ENCODE data around the gene METTL16.
A peak's percentile ranks its signal among the peaks of the same experiment; 100 is the strongest.

The METTL16 gene

DNA sequence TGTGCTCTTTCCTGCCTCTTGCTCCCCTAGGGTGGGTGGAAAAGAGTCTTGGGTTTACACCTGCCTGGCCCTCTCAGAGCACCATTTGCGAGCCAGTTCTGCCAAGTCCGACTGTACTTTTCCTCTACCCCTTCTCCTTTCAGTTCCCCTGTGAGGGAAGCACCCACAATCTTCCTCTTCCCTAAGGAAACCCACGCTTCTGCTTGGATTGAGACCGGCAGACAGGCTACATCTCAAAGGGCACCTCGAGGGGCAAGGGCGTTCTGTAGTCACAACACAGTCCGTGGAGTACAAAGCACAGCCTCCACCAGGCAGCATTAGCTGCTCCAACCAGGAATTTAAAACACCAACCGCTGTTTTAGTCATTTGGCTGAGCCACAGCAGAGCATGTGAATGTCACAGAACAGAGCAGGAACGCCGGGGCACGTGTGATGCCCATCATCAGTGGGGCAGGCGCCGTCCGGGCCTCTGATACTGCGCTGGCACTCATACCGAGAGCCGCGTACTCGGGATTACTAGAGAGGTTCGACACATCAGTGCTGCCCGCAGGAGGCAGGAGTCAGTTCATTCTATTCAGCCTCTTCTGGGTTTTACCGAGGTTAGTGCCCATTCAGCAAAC is 97.1 kb downstream of the METTL16 start:
- DNase-seq (ENCODE audit: low spot score): no peak

DNA sequence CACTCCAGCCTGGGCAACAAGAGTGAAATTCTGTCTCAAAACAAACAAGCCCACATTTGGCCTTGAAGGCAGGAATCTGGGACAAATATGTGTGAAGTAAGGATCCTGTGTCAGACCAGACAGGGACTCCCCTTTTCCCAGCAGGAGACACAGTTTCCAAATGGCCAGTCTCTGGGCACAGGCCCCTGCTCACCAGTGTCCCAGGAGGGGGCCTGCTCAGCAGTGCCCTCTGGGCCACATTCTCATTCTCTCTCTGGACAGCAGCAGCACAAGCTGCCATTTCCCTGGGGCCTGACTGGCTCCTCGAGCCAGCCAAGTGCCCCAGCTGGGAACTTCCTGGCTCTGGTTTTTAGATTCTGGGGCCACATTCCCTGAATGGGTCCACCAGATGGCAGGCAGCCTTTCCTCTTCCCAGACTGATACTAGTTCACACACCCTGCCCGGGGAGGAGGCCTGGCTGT is 99.1 kb downstream of the METTL16 start:
- DNase-seq (ENCODE audit: low spot score): peak; percentile 70

DNA sequence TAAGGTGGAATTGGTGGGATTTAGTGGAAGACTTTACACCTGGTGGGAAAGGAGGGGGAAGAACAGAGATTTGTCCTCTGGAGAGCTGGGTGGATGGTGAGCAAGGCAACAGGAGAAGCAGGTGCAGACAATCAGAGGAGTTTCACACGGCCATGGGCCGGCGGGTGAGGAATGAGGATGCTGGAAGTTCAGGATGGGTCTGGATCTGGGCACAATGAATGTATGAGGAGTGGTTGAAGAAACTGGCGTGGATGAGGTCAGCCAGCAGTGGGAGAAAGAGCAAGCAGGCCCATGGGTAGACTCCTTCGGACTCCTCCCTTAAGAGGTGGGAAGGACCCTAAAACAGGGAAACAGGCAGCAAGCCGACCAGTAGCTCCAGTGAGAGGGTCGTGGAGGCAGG is 100.7 kb downstream of the METTL16 start:
- DNase-seq (ENCODE audit: low spot score): no peak

DNA sequence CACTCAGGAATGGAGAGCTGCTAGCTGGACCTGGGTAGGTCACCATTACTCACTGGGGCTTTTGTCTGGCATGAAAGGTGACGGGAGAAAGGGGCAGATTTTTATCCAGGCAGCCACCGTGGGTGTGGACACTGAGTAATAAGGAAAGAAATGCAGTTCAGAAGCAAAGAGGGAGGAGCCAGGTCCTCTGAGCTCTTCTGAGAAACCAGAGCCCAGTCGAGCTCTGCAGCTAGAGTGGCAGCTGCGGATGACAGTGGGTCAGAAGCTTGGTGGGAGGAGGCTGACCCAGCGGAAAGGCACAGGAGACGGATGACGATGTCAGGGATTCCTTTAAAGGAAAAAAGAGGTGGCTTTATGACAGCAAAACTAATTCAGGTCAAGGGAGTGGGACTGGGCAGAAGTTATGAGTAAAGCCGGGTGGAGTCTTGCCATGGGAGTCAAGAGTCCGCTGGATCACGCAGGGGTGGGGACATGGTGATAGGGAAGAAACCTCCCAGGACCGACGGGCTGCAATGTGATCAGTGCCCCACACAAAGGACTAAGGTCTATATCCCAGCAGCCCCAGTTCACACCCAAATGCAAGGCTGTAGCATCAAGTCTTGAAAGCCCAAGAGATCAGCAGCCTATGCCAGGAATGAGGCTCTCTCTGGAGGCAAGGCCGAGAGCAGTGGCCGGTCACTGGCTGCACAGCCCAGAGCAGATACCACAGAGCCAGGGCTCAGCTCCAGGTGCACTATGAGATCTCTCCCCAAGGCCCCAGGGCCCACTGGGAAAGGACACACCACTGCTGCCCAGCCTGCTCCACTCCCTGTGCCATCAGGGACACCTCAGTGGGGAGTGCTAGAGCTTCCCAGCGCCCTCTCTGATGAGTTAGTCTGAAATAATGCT is 104.5 kb downstream of the METTL16 start:
- peak; percentile 85 for DNase-seq (ENCODE audit: low spot score)

DNA sequence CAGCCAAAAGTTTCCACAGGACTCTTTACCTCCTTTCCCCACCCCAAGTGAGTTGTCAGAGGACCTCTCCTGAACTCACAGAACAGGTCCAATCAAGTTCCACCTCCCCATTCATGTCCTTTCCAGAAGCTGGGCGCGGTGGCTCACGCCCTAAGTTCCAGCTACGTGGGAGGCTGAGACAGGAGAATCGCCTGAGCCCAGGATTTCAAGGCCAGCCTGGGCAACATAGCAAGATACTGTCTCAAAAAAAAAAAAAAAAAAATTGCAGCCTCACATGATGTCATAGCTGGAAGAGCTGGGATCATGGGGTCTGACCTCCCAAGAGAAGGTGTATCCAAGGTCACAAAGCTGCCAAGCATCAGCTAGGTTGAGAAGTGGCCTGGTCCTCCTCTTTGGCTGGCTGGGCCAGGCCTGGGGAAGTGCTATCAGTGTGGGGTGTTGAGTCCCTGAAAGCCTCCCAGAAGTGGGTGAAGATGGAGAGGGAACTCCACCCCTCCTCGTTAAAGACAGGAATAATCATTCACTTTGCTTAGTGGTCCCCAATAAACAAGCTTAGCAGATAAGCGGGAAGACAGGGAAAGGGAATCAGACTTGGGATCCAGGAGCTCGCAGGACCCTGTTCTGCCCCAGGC is 105.3 kb downstream of the METTL16 start:
- DNase-seq (ENCODE audit: low spot score): no peak

DNA sequence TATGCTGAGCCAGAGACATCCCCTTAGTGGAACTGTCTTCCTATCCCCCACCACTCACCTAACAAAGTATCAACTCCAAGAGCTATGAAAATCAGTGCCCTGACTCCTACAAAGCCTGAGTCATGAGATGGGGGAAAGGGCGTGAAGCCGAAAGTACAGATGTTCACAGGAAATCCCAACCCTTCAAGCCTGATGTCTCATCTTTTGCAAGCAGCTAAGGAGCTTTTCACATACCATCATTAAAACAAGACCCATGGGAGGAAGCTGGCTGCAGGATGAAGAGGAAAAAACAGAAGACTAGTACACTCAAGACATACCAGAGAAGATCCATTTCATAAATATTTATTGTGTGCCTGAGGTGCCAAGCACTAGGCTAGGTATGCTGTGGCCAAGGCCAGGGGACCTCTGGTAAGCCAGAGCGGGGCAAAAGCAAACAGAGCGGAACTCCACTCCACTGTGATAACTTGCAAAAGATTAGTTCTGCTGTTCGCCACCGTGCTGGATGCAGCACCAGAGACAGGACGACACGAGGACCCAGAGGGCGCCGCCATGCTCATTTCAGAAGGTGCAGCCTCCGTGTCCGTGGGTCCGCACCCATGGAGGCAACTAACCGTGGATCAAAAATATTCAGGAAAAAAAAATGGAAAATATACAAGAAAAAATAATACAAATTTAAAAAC is 106.3 kb downstream of the METTL16 start:
- DNase-seq (ENCODE audit: low spot score): peak; percentile 71

DNA sequence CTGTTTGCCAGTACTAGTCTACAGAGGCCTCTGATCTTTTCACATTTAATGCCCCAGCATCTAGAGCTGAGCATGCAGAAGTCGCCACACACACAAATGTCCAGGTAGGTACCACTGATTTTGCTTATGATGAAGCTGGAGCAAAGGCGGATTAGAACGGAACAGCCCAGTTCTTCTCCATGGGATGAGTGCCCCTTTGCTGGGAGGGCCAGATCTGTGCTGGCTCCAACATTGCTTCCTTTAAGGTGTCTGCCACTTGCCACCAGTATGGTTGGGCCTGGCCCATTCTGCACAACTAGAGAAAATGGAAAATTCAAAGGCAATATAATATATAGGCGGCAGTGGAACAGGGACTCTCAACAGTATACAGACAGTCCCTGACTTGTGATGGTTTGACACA is 108.6 kb downstream of the METTL16 start:
- no peak for DNase-seq (ENCODE audit: low spot score)

DNA sequence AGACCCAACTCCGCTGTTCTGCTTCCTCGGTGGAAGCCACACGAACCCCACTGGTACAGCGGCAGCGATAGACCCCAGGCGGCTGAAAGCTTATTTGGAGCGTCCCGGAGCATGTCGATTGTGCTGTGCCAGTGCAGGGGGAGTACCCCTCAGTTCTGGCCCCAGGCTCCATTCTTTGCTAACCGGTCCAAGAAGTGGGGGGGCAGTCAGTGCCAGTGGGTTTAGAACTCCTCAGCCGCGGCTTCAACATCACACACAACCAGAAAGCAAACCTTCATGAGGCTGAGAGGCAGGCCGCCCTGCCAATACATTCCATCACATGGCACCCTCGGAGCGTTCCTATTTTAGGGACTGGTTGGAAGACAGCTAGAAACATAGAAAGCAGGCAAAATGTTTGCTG is 109.1 kb downstream of the METTL16 start:
- no peak for DNase-seq (ENCODE audit: low spot score)

DNA sequence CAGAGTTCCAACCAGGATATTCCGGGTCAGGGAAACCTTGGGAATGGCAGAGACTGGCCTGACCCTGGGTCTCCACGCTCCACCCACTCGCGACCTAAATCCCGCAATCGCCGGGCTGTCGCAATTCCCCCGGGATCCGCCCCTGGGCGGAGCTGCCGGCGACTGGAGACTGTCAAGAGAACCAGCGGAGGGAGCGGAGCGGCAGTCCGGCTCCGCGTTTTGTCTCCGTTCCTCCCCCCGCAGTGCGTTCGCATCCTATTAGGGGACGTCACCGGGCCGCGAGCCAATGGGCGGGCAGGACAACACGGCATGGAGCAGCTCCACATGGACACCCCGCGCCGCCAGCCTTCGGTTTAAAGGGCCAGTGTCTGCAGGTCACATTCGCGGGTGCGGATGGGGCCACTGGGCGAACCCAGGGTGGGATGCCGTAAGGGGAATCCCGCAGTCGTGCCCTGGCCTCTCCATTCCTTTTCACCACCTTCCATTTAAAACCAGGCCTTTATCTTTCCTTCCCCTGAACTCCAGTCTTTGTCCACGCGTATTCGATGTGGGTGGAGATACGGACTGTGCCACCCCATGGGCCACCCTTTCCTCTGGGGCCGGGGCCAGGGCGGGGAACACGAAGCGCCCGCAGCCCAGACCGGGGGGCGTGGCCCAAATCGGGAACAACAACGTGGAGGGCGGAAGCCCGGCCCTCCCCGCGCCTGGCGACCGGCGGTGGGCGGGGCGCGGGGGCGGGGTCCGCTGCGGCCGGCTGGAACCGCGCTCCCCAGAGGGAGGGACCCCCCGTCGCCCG is 110.1 kb downstream of the METTL16 start:
- peak; percentile 97 for DNase-seq (ENCODE audit: low spot score)

DNA sequence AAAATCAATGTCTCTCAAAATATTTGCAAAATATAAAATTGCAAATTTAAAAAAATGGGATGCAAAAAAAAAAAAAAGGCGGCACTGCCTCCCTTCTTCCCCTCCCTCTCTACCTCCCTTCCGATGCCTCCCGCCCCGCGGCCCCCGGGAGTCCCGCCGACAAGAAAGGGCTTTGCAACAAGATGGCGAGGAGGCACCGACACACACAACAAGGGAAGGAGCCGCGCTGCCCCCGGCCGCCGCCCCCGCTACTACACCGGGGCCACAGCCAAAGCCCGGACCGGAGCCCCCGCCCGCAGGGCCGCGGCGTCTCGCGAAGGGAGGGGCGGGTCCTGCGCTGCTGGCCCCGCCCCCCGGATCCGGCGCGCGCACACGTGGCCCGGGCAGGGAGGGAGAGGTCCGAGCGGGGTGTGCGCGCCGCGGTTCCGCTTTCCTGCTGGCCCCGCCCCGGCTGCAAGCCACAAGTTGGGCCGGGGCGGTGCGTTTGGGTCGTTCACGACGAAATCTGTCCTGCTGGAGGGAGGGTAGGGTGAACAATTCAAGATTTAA is 110.7 kb downstream of the METTL16 start, which contains the start of gene MNT:
TSS of gene MNT (minus strand) at position 184 of the 549 bp plus-strand sequence. CDS start 348 bp downstream, outside the sequence.
- DNase-seq (ENCODE audit: low spot score): peak; percentile 93

DNA sequence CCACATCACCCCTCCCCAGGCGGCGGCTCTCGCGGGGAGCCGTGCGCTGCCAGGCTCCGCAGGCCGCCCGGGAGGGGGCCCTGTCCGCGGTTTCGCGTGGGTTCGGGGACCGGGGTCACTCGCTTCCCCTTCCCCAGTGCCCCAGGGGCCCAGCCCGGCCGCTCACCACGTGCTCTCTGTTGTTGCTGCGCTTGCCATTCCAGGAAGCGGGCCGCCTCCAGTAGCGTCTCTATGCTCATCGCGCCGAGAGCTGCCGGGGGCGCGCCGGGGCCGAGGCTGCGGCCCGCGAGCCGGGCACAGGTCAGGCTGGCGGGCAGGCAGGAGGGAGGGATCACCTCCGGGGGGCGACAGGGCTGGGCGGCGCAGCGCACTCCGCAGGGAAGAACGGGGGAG is 111.2 kb downstream of the METTL16 start:
- peak; percentile 56 for DNase-seq (ENCODE audit: low spot score)

DNA sequence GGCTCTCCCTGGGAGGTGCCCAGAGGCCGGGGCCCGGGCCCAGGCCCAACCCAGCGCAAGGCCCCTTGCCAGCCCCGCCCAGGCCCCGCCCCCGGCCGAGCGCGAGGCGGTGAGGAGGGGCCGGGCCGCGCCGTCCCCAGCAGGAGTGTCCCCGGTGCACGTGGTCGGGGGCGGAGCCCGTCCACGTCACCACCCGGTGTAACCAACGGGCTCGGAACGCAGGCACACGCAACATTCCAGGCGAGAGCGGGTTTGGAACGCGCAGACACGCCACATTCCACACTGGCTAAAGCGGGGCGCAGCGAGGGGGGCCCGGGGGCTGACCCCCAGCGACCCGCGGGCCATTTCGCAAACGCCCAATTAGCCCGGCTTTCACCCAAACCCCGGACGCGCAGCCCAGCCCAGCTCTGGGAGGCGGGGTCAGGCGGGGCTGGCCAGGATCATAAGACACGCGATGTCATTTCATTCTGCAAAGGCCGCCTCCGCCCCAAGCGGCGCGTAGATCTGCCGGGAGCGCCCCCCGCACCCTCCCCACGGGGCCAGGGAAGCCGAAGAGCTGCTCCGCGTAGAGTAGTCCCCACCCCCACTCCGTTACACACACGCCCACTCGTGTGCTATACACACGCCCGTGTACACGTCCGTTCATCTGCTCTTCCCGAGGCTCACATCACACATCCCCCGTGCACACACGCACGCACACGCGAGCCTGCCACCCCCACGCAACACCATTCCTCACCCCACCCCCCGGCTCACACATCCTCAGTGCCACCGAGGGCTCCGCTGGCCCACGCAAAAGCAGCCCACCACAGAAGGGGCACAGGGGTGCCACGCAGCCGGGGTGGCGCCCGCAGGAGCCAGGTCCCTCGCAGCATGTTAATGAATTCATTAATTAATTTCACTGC is 111.9 kb downstream of the METTL16 start:
- peak; percentile 97 for DNase-seq (ENCODE audit: low spot score)

DNA sequence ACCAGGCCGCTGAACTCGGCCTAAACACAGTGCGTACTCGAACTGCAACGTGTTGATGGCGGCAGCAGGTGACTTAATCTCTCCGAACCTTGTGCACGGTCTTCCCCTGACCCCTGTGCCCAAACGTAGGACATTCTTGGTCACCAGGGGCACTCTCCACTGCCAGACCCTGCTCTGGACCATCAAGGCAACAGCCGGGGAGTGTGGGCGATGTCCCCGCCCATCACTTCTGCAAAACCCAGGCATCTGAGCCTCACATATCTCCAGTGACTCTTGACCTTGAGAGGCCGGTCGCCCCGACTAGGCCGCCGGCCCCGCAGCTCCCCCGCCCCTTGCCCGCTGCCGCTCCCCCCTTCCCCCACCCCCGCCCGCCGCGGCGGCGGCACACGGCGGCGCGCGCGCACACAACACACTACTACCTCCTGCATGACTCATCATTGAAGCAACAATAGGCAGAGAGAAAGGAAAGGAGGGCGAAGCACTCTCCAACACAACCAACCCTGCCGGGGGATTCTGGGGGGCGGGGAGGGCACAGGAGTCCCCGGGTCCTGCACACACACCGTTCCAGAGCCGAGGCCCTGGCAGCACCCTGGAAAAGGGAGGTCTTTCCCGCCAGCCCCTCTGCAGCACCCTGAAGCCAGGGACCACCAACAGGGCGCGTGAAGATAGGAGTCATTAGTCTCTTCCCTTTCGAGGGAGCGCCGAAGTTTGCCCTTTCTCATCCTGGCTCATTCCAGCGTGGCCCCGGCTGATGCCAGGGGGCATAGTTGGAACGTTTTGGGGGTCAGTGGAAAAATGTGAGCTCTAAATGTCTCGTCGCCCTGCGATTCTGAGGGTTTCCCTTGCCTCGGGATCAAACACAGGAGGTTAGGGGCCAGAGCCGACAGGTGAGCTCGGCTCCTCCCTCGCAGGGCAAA is 112.8 kb downstream of the METTL16 start:
- peak; percentile 72 for DNase-seq (ENCODE audit: low spot score)

DNA sequence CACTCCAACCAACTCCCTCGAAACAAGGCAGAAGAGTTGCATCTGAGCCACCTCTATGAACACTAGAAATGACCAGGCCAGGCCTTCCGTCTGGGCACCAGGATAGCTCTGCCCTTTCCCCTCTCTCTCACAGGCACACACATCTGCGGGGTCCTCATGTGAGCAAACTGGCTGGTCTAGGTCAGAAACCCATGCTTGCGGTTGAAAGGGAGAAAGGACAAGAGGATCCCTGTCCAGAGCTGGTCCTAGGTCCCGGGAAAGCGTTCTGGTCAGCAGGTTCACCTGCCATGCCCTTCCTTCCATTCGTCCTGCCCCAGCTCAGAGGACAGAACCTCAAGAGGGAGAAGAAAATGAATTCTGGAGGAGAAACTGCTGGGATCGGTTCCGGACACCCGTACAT is 113.5 kb downstream of the METTL16 start:
- DNase-seq (ENCODE audit: low spot score): no peak

DNA sequence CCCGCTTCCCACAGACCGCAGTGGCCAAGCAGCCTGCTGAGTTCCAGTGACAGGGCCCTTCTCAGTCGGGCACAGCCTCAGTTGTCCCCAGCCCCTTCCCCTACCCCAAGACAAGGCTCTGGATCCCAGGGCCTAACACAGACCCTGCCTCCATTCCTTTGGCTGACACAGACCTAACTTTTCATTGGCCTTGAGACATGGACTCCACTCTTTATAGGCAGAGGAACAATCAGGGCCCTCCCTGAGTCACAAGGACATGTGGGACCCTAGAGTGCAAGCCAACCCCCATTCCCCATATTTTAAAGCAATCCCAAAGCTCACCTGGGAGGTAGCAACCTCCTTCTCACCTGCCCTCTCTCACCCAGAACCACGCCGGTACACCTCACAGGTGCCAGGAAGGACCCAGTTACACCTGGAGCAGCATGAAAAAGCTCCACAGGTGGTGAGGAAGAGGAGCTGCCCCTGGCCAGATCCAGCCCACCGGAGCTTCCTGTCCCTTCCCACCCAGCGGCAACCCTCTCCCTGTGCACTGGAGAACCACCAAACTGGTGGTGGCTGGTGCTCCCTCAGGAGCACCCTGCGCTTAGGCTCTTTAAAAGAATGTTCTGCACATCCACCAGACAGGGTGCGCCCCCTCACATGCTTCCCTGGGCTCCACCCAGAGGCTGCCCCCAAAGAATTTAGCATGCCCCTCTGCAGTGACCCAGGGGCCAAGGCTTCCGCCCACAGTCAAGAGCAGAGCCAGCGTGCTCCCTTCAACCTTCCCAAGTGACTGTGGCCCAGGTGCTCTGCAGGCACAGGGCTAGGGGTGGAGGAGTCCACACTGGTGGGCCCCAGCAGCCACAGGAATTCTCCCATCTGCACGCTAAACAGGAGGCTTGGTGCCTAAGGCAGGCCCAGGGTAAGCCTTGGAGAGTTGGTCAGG is 114.2 kb downstream of the METTL16 start:
- no peak for DNase-seq (ENCODE audit: low spot score)

DNA sequence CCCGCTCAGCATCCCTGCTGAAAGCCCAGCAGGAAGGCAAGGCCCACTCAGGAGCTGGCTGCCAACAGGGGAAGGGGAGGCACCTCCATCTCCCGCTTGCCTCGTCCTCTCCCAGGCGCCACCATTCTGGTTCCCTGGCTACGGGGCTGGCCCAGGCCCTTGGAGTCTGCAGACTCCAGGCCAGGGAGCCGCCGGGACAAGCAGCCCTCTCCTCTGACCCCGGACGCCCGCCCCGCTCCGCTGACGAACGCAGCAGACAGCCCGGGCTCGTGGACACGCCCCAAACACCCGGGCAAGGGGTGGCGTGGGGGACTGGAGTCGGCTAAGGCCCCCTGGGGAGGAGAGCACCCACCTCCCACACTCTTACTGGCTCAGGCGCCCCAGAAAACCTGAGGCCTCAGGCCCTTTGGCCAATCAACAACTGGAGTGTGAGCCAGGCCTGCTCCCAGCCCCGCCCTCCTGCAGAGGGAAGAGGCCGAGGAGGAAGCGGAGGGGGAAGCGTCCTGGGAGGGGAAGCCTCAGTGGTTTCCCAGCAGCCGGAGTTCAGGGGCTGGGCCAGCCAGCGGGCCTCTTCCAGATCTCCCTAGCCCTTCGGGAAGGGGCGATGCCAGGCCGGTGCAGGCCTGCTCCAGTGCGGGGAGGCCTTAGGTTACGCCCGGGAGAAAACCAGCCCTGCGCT is 115.0 kb downstream of the METTL16 start:
- peak; percentile 95 for DNase-seq (ENCODE audit: low spot score)

DNA sequence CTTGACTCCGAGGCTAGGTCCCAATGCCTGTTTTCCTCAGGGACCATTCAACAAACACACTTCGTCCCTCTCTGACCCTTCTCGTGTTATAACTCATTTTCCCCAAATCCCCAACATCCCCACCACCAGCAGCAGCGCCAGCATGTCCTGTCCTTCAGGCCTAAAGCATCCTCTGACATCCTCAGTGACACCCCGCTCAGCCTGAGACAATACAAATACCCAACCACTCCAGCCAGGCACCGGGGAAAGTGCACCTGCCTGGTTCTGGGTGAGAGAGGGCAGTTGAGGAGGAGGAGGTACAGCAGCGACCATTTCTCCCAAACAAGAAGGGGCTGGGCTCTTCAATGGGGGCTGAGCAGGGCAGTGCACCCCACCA is 115.5 kb downstream of the METTL16 start:
- DNase-seq (ENCODE audit: low spot score): no peak

All from hepatic stellate cell (primary cell).